Trophoblast cell (in vitro differentiated cells and primary cell): Measurements from ENCODE around the gene RBBP5.

Experiments
- DNase-seq, 2 donors: peaks; one replicate each; pipeline ENCODE4 v3.0.0-alpha.2; 2016
- H2AFZ ChIP-seq: 2 replicates; pipeline ENCODE4 v1.6.1; 2013; ENCODE audit warnings: low read length, moderate library complexity, mild to moderate bottlenecking; ENCODE audit not compliant: insufficient read depth, poor library complexity
- H2AK5ac ChIP-seq: 2 replicates; pipeline ENCODE4 v1.6.1; 2013; ENCODE audit warnings: mild to moderate bottlenecking, low read length
- H2BK120ac ChIP-seq: 2 replicates; pipeline ENCODE4 v1.6.1; 2013; ENCODE audit warnings: low read length, mild to moderate bottlenecking, moderate library complexity; ENCODE audit not compliant: insufficient read depth, poor library complexity
- H2BK12ac ChIP-seq: 2 replicates; pipeline ENCODE4 v1.6.1; 2013; ENCODE audit warnings: mild to moderate bottlenecking, low read length, moderate library complexity
- H2BK5ac ChIP-seq: 2 replicates; pipeline ENCODE4 v1.6.1; 2013; ENCODE audit warnings: low read length, low read depth, moderate library complexity, mild to moderate bottlenecking; ENCODE audit not compliant: poor library complexity
- H3K14ac ChIP-seq: 2 replicates; pipeline ENCODE4 v1.6.1; 2013; ENCODE audit warnings: mild to moderate bottlenecking, low read length
- H3K18ac ChIP-seq: 2 replicates; pipeline ENCODE4 v1.6.1; 2013; ENCODE audit warnings: mild to moderate bottlenecking, low read length
- H3K23ac ChIP-seq: 2 replicates; pipeline ENCODE4 v1.6.1; 2013; ENCODE audit warnings: low read length
- H3K27ac ChIP-seq: 2 replicates; pipeline ENCODE4 v1.5.1; 2013; ENCODE audit warnings: low read depth, mild to moderate bottlenecking, inconsistent platforms, low read length, moderate library complexity
- H3K27me3 ChIP-seq: 2 replicates; pipeline ENCODE4 v1.6.1; 2013; ENCODE audit warnings: inconsistent platforms, mild to moderate bottlenecking, low read length, moderate library complexity; ENCODE audit not compliant: insufficient read depth
- H3K36me3 ChIP-seq, 2 experiments: 1 replicate in 1 of 2; 2 replicates in 1 of 2; pipeline ENCODE4 v1.6.1; 2013; ENCODE audit warnings: low read length in 2 of 2, mild to moderate bottlenecking in 2 of 2, moderate library complexity in 1 of 2; ENCODE audit not compliant: insufficient read depth in 2 of 2, control insufficient read depth in 1 of 2
- H3K4ac ChIP-seq: 2 replicates; pipeline ENCODE4 v1.6.1; 2013; ENCODE audit warnings: low read depth, mild to moderate bottlenecking, low read length, moderate library complexity
- H3K4me1 ChIP-seq, 2 experiments: 1 replicate in 1 of 2; 2 replicates in 1 of 2; pipeline ENCODE4 v1.6.1; 2013; ENCODE audit warnings: low read length in 2 of 2, mild to moderate bottlenecking in 2 of 2, moderate library complexity in 1 of 2; ENCODE audit not compliant: insufficient read depth in 2 of 2, control insufficient read depth in 1 of 2
- H3K4me2 ChIP-seq: 2 replicates; pipeline ENCODE4 v1.6.1; 2013; ENCODE audit warnings: inconsistent platforms, mild to moderate bottlenecking, low read length, moderate library complexity
- H3K4me3 ChIP-seq: 2 replicates; pipeline ENCODE4 v1.5.1; 2013; ENCODE audit warnings: mild to moderate bottlenecking, low read depth, low read length, inconsistent platforms
- H3K79me1 ChIP-seq: one replicate; pipeline ENCODE4 v1.6.1; 2013; ENCODE audit warnings: low read length
- H3K79me2 ChIP-seq: 2 replicates; pipeline ENCODE4 v1.6.1; 2013; ENCODE audit warnings: low read length, mild to moderate bottlenecking; ENCODE audit not compliant: control insufficient read depth, insufficient read depth, poor library complexity
- H3K9ac ChIP-seq: 2 replicates; pipeline ENCODE4 v1.6.1; 2013; ENCODE audit warnings: mild to moderate bottlenecking, low read length
- H3K9me3 ChIP-seq: 2 replicates; pipeline ENCODE4 v1.6.1; 2013; ENCODE audit warnings: low read depth, mild to moderate bottlenecking, control low read depth, inconsistent platforms, low read length; ENCODE audit not compliant: insufficient read depth
- H4K12ac ChIP-seq: 2 replicates; pipeline ENCODE4 v1.6.1; 2013; ENCODE audit warnings: low read depth, mild to moderate bottlenecking, low read length, moderate library complexity
- H4K8ac ChIP-seq: 2 replicates; pipeline ENCODE4 v1.6.1; 2013; ENCODE audit warnings: low read depth, mild to moderate bottlenecking, low read length, moderate library complexity
- H4K91ac ChIP-seq: one replicate; pipeline ENCODE4 v1.6.1; 2013; ENCODE audit warnings: low read depth, mild to moderate bottlenecking, low read length, moderate library complexity
- WGBS: extraction: QIAGEN DNeasy Blood & Tissue Kit; methylation state at CpG from one replicate; pipeline ENCODE4 v1.1.7; 2013; ENCODE audit warnings: missing lambda C conversion rate; ENCODE audit not compliant: insufficient read length, insufficient coverage; ENCODE audit errors: extremely low coverage; 5-methylcytosine and 5-hydroxymethylcytosine counted together

The RBBP5 gene

GRCh38 chr1:205045146-205045545 lies 76.6 kb downstream of the RBBP5 start:
- 100% methylated on average over 4 of the region's 11 CpGs for WGBS
- peaks cover 3% of the 10 kb centered on the region for H3K9me3 ChIP-seq
- no peaks in the 10 kb centered on the region for H3K4me1 ChIP-seq
- H2BK120ac ChIP-seq = no peak overlapping the region
- no peak overlapping the region for H2AFZ ChIP-seq
- H4K12ac ChIP-seq = no peak overlapping the region
- H2BK5ac ChIP-seq = no peak overlapping the region
- H3K18ac ChIP-seq = no peak overlapping the region
- H2AK5ac ChIP-seq = no peak overlapping the region
- H3K14ac ChIP-seq = no peak overlapping the region
- no peak overlapping the region for H3K9ac ChIP-seq
- H3K4me2 ChIP-seq = no peak overlapping the region
- H3K79me1 ChIP-seq = no peaks in the 10 kb centered on the region
- peaks cover 22% of the 10 kb centered on the region for H3K27me3 ChIP-seq
- H3K23ac ChIP-seq = no peak overlapping the region
- no peak overlapping the region for H3K4ac ChIP-seq
- no peak overlapping the region for H3K27ac ChIP-seq
- H3K79me2 ChIP-seq = no peaks in the 10 kb centered on the region
- H2BK12ac ChIP-seq = no peak overlapping the region
- H4K8ac ChIP-seq = no peak overlapping the region
- H3K36me3 ChIP-seq = no peaks in the 10 kb centered on the region
- no peak for DNase-seq
- H3K4me3 ChIP-seq = no peak overlapping the region
- H4K91ac ChIP-seq = no peak overlapping the region

- no peak overlapping the region for H3K23ac ChIP-seq
- no peak overlapping the region for H3K4me2 ChIP-seq
- H2BK120ac ChIP-seq = no peak overlapping the region
- H2BK5ac ChIP-seq = no peak overlapping the region
- H4K12ac ChIP-seq = no peak overlapping the region
- no peak overlapping the region for H3K14ac ChIP-seq
- H4K8ac ChIP-seq = no peak overlapping the region
- H3K36me3 ChIP-seq = no peaks in the 10 kb centered on the region
- H3K18ac ChIP-seq = no peak overlapping the region
- peaks cover 3% of the 10 kb centered on the region for H3K9me3 ChIP-seq
- no peak for DNase-seq
- H3K4ac ChIP-seq = no peak overlapping the region
- H3K9ac ChIP-seq = no peak overlapping the region
- no peak overlapping the region for H2AFZ ChIP-seq
- H3K4me1 ChIP-seq = no peaks in the 10 kb centered on the region
- no peak overlapping the region for H3K27ac ChIP-seq
- no peak overlapping the region for H4K91ac ChIP-seq
- H3K4me3 ChIP-seq = no peak overlapping the region
- H2AK5ac ChIP-seq = no peak overlapping the region
- peaks cover 22% of the 10 kb centered on the region for H3K27me3 ChIP-seq
- no peak overlapping the region for H2BK12ac ChIP-seq
- H3K79me1 ChIP-seq = no peaks in the 10 kb centered on the region
- no peaks in the 10 kb centered on the region for H3K79me2 ChIP-seq
- WGBS = no CpG with 5 or more reads among the region's 5 CpGs
Observed at GRCh38 chr1:205044741-205045140, 77.0 kb downstream of the RBBP5 start.

- peaks cover 3% of the 10 kb centered on the region for H3K9me3 ChIP-seq
- peaks cover 22% of the 10 kb centered on the region for H3K27me3 ChIP-seq
- H2AFZ ChIP-seq = no peak overlapping the region
- no peak overlapping the region for H2BK12ac ChIP-seq
- H2BK120ac ChIP-seq = no peak overlapping the region
- H4K12ac ChIP-seq = no peak overlapping the region
- no peak overlapping the region for H3K4me2 ChIP-seq
- no peak overlapping the region for H3K27ac ChIP-seq
- H4K8ac ChIP-seq = no peak overlapping the region
- H3K36me3 ChIP-seq = no peaks in the 10 kb centered on the region
- no peak overlapping the region for H2AK5ac ChIP-seq
- no peak overlapping the region for H3K4ac ChIP-seq
- H3K79me1 ChIP-seq = no peaks in the 10 kb centered on the region
- no peak overlapping the region for H2BK5ac ChIP-seq
- no peaks in the 10 kb centered on the region for H3K79me2 ChIP-seq
- H3K23ac ChIP-seq = no peak overlapping the region
- no peak overlapping the region for H3K14ac ChIP-seq
- H3K18ac ChIP-seq = no peak overlapping the region
- WGBS = no CpG with 5 or more reads among the region's 4 CpGs
- H3K4me3 ChIP-seq = no peak overlapping the region
- no peak overlapping the region for H4K91ac ChIP-seq
- H3K9ac ChIP-seq = no peak overlapping the region
- H3K4me1 ChIP-seq = no peaks in the 10 kb centered on the region
- DNase-seq = no peak
Observed at GRCh38 chr1:205043866-205044265, 77.9 kb downstream of the RBBP5 start.

- no peak within 1 kb of the TSS for H2BK5ac ChIP-seq
- H3K4ac ChIP-seq = no peak within 1 kb of the TSS
- peaks cover 3% of the 10 kb centered on the region for H3K9me3 ChIP-seq
Observed at GRCh38 chr1:205042911-205043806, 78.6 kb downstream of the RBBP5 start, which contains the start of gene CNTN2. Gene CNTN2 (plus strand): TSS chr1:205043212. CDS start chr1:205053186, 9,974 bp downstream.

More at GRCh38 chr1:205042911-205043806, 78.6 kb downstream of the RBBP5 start, which contains the start of gene CNTN2:
- H3K14ac ChIP-seq = no peak within 1 kb of the TSS
- H4K91ac ChIP-seq = no peak within 1 kb of the TSS
- H2BK120ac ChIP-seq = no peak within 1 kb of the TSS
- H2AFZ ChIP-seq = no peak within 1 kb of the TSS
- WGBS = no CpG with 5 or more reads among the region's 53 CpGs
- H3K9ac ChIP-seq = no peak within 1 kb of the TSS
- no peak within 1 kb of the TSS for H3K4me2 ChIP-seq
- no peak within 1 kb of the TSS for H3K27ac ChIP-seq
- no peak within 1 kb of the TSS for H3K4me3 ChIP-seq
- H3K79me2 ChIP-seq = no peaks in the 10 kb centered on the region
- no peak within 1 kb of the TSS for H3K18ac ChIP-seq
- H3K23ac ChIP-seq = no peak within 1 kb of the TSS
- H3K36me3 ChIP-seq = no peaks in the 10 kb centered on the region
- no peak within 1 kb of the TSS for H2BK12ac ChIP-seq
- H3K4me1 ChIP-seq = no peaks in the 10 kb centered on the region
- H4K8ac ChIP-seq = no peak within 1 kb of the TSS
- no peaks in the 10 kb centered on the region for H3K79me1 ChIP-seq
- H4K12ac ChIP-seq = no peak within 1 kb of the TSS
- DNase-seq = no peak
- H2AK5ac ChIP-seq = no peak within 1 kb of the TSS
- H3K27me3 ChIP-seq = peaks cover 22% of the 10 kb centered on the region
